ENCODE measurements around the gene NUP214.

Gene NUP214

GRCh38 chr9:131180454-131180853, 55.1 kb downstream of the NUP214 start:
- H3K4me3 ChIP-seq (ENCODE audit: low read depth, low read length): no peak overlapping the region
- in situ Hi-C loops (cut with HindIII; ENCODE audit: low pct_ligation_motif_present, low sequenced_read_pairs): no loop called here
- peak; percentile 94 for DNase-seq
- peak overlapping the region; percentile 78 for H3K27ac ChIP-seq
- no peaks in the 10 kb centered on the region for H3K27me3 ChIP-seq (replicated peaks)
- peaks cover 47% of the 10 kb centered on the region for H3K36me3 ChIP-seq (replicated peaks)
- no peak for TF ChIP-seq CTCF (IDR thresholded peaks at IDR 0.05; ENCODE audit: low read depth, low read length, missing control alignments)

GRCh38 chr9:131181091-131181681, 55.8 kb downstream of the NUP214 start:
- in situ Hi-C loops (cut with HindIII; ENCODE audit: low pct_ligation_motif_present, low sequenced_read_pairs): no loop called here
- H3K4me3 ChIP-seq (ENCODE audit: low read depth, low read length): no peak overlapping the region
- H3K27ac ChIP-seq: peak overlapping the region; percentile 49
- peaks cover 44% of the 10 kb centered on the region for H3K36me3 ChIP-seq (replicated peaks)
- DNase-seq: no peak
- no peaks in the 10 kb centered on the region for H3K27me3 ChIP-seq (replicated peaks)
- TF ChIP-seq CTCF (IDR thresholded peaks at IDR 0.05; ENCODE audit: low read depth, low read length, missing control alignments): peak; percentile 21

- TF ChIP-seq CTCF (IDR thresholded peaks at IDR 0.05; ENCODE audit: low read depth, low read length, missing control alignments): no peak
- peaks cover 51% of the 10 kb centered on the region for H3K36me3 ChIP-seq (replicated peaks)
- DNase-seq: no peak
- no peak overlapping the region for H3K4me3 ChIP-seq (ENCODE audit: low read depth, low read length)
- in situ Hi-C loops (cut with HindIII; ENCODE audit: low pct_ligation_motif_present, low sequenced_read_pairs): no loop called here
- no peaks in the 10 kb centered on the region for H3K27me3 ChIP-seq (replicated peaks)
- H3K27ac ChIP-seq: no peak overlapping the region
Observed at GRCh38 chr9:131185924-131186323, 60.5 kb downstream of the NUP214 start.

DNA sequence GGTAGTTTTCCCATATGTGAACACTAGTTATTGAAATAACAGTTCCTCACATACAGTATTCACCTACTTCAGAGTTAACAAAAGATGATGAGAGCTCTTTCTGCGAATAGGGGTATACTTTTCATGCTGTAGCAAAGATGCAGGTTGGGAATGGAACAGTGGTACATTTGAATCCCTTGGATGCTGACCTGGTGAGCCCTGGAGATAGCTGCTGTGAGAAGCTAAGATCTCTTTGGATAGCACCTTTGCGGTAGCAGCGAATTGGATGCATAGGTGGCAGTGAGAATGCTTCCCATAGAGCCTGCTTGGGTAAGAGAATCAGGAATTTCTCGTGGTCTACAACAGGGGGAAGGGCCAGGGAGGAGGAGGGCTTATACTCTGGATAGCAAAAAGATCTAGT, 61.2 kb downstream of the NUP214 start:
- in situ Hi-C loops (cut with HindIII; ENCODE audit: low pct_ligation_motif_present, low sequenced_read_pairs): no loop called here
- Histone ChIP-seq H3K27ac (no peak overlapping the region), H3K4me3 (ENCODE audit: low read depth, low read length) (no peak overlapping the region), H3K36me3 (replicated peaks) (peaks cover 51% of the 10 kb centered on the region), H3K27me3 (replicated peaks) (no peaks in the 10 kb centered on the region)
- DNase-seq: no peak
- TF ChIP-seq CTCF (IDR thresholded peaks at IDR 0.05; ENCODE audit: low read depth, low read length, missing control alignments): no peak

- in situ Hi-C loops (cut with HindIII; ENCODE audit: low pct_ligation_motif_present, low sequenced_read_pairs): no loop called here
- no peak for TF ChIP-seq CTCF (IDR thresholded peaks at IDR 0.05; ENCODE audit: low read depth, low read length, missing control alignments)
- Histone ChIP-seq H3K27me3 (replicated peaks) (no peaks in the 10 kb centered on the region), H3K4me3 (ENCODE audit: low read depth, low read length) (no peak overlapping the region), H3K27ac (peak overlapping the region; percentile 13), H3K36me3 (replicated peaks) (peaks cover 48% of the 10 kb centered on the region)
- no peak for DNase-seq
Observed at GRCh38 chr9:131187957-131188356, 62.6 kb downstream of the NUP214 start.

- no peak for TF ChIP-seq CTCF (IDR thresholded peaks at IDR 0.05; ENCODE audit: low read depth, low read length, missing control alignments)
- in situ Hi-C loops (cut with HindIII; ENCODE audit: low pct_ligation_motif_present, low sequenced_read_pairs): no loop called here
- no peaks in the 10 kb centered on the region for H3K27me3 ChIP-seq (replicated peaks)
- DNase-seq: no peak
- peaks cover 49% of the 10 kb centered on the region for H3K36me3 ChIP-seq (replicated peaks)
- H3K27ac ChIP-seq: no peak overlapping the region
- H3K4me3 ChIP-seq (ENCODE audit: low read depth, low read length): no peak overlapping the region
Observed at GRCh38 chr9:131188976-131189375, 63.6 kb downstream of the NUP214 start.
